OCI-LY3 (cell line): ENCODE results near the gene RHBDL3.

Source experiments
- H2AFZ ChIP-seq: fragments of 200-600, 300-600 bp; shearing (Covaris generic); 2 replicates; pipeline ENCODE4 v1.6.0; 2014; ENCODE audit warnings: antibody characterized with exemption, low read depth, low read length
- H3K27ac ChIP-seq: fragments of 200-600, 300-600 bp; sonication (generic); 2 replicates; pipeline ENCODE4 v1.5.1; 2014; ENCODE audit warnings: mild to moderate bottlenecking, low read length, moderate library complexity, mixed read lengths
- H3K27me3 ChIP-seq: fragments of 200-600, 300-600 bp; sonication (generic); 2 replicates; pipeline ENCODE4 v1.6.1; 2014; ENCODE audit warnings: low read depth, low read length, mixed read lengths
- H3K36me3 ChIP-seq: fragments of 200-600, 300-600 bp; sonication (generic); replicated peaks from 2 replicates; pipeline ENCODE3; 2014; ENCODE audit warnings: low read depth, low read length, mixed read lengths
- H3K4me1 ChIP-seq: fragments of 300-600, 200-600 bp; sonication (generic); 2 replicates; pipeline ENCODE4 v1.6.1; 2014; ENCODE audit warnings: low read length, mixed read lengths
- H3K4me2 ChIP-seq: fragments of 200-600, 300-600 bp; sonication (generic); 2 replicates; pipeline ENCODE4 v1.6.1; 2014; ENCODE audit warnings: low read length, mixed read lengths
- H3K4me3 ChIP-seq: fragments of 300-600, 200-600 bp; sonication (generic); 2 replicates; pipeline ENCODE4 v1.5.1; 2014; ENCODE audit warnings: antibody characterized with exemption, mild to moderate bottlenecking, low read length, moderate library complexity
- H3K79me2 ChIP-seq: fragments of 300-600, 200-600 bp; shearing (Covaris generic); 2 replicates; pipeline ENCODE4 v1.6.1; 2014; ENCODE audit warnings: mild to moderate bottlenecking, low read length, mixed read lengths
- H3K9ac ChIP-seq: fragments of 300-600, 200-600 bp; shearing (Covaris generic); 2 replicates; pipeline ENCODE4 v1.6.0; 2014; ENCODE audit warnings: mild to moderate bottlenecking, low read length, moderate library complexity
- H3K9me3 ChIP-seq: fragments of 200-600, 300-600 bp; shearing (Covaris generic); 2 replicates; pipeline ENCODE4 v1.6.1; 2014; ENCODE audit warnings: low read length, mixed read lengths; ENCODE audit not compliant: insufficient read depth
- H4K20me1 ChIP-seq: fragments of 200-600, 300-600 bp; sonication (generic); 2 replicates; pipeline ENCODE4 v1.6.1; 2016; ENCODE audit warnings: low read length, mixed read lengths; ENCODE audit not compliant: insufficient read depth
- CTCF ChIP-seq: fragments of 200-600, 300-600 bp; sonication (generic); IDR thresholded peaks from 2 replicates; pipeline ENCODE4 v1.5.1; 2014; ENCODE audit warnings: antibody characterized with exemption, low read length, low read depth
- EZH2phosphoT487 ChIP-seq: fragments of 200-600 bp; shearing (Covaris generic); IDR thresholded peaks from 2 replicates; pipeline ENCODE4 v1.6.1; 2018; ENCODE audit warnings: antibody characterized with exemption, mixed run types, low read depth

The RHBDL3 gene

GRCh38 chr17:32323046-32323445, 57.4 kb downstream of the RHBDL3 start:
- Histone ChIP-seq H3K27me3 (peaks cover 8% of the 10 kb centered on the region; the same call in 1 of the 2 replicates), H3K79me2 (no peaks in the 10 kb centered on the region), H3K27ac (no peak overlapping the region), H3K36me3 (no peaks in the 10 kb centered on the region), H2AFZ (no peak overlapping the region), H3K4me3 (no peak overlapping the region), H3K4me2 (no peak overlapping the region), H3K9ac (no peak overlapping the region), H3K4me1 (peaks cover 21% of the 10 kb centered on the region), H3K9me3 (no peaks in the 10 kb centered on the region), H4K20me1 (no peaks in the 10 kb centered on the region)
- no peak for TF ChIP-seq EZH2phosphoT487
- no peak for TF ChIP-seq CTCF

- TF ChIP-seq EZH2phosphoT487 (no peak), CTCF (no peak)
- Histone ChIP-seq H3K36me3 (no peaks in the 10 kb centered on the region), H3K79me2 (no peaks in the 10 kb centered on the region), H3K4me2 (peak overlapping the region; percentile 71), H2AFZ (peak overlapping the region; percentile 80), H3K9me3 (no peaks in the 10 kb centered on the region), H3K27ac (no peak overlapping the region), H3K9ac (peak overlapping the region; percentile 13; the same call in 1 of the 2 replicates), H3K4me3 (peak overlapping the region; percentile 50), H3K4me1 (peaks cover 27% of the 10 kb centered on the region), H3K27me3 (no peaks in the 10 kb centered on the region), H4K20me1 (no peaks in the 10 kb centered on the region)
Measured at GRCh38 chr17:32323811-32324491, 58.3 kb downstream of the RHBDL3 start.

GRCh38 chr17:32327911-32328310, 62.3 kb downstream of the RHBDL3 start:
- TF ChIP-seq EZH2phosphoT487: no peak
- no peak for TF ChIP-seq CTCF
- no peaks in the 10 kb centered on the region for H3K9me3 ChIP-seq

GRCh38 chr17:32330147-32330546, 64.5 kb downstream of the RHBDL3 start:
- Histone ChIP-seq H3K27ac (no peak overlapping the region), H3K9ac (no peak overlapping the region), H2AFZ (no peak overlapping the region), H4K20me1 (no peaks in the 10 kb centered on the region), H3K4me3 (no peak overlapping the region), H3K79me2 (no peaks in the 10 kb centered on the region), H3K27me3 (no peaks in the 10 kb centered on the region), H3K4me1 (peaks cover 16% of the 10 kb centered on the region), H3K36me3 (peaks cover 17% of the 10 kb centered on the region), H3K9me3 (no peaks in the 10 kb centered on the region), H3K4me2 (no peak overlapping the region)
- TF ChIP-seq CTCF (no peak), EZH2phosphoT487 (no peak)

More at GRCh38 chr17:32327911-32328310, 62.3 kb downstream of the RHBDL3 start:
- Histone ChIP-seq H3K4me2 (no peak overlapping the region), H3K36me3 (peaks cover 3% of the 10 kb centered on the region), H3K4me3 (no peak overlapping the region), H3K9ac (no peak overlapping the region), H3K27ac (no peak overlapping the region), H4K20me1 (no peaks in the 10 kb centered on the region), H3K79me2 (no peaks in the 10 kb centered on the region), H2AFZ (no peak overlapping the region), H3K27me3 (no peaks in the 10 kb centered on the region), H3K4me1 (peaks cover 27% of the 10 kb centered on the region)
